ENCODE measurements around the gene CADM2.
"Not testable (repeated sequence)": the region's sequence is repeated elsewhere in the genome, so short reads cannot be mapped to it uniquely, and the experiment has no call there.

- TF ChIP-seq, protein P1, sequence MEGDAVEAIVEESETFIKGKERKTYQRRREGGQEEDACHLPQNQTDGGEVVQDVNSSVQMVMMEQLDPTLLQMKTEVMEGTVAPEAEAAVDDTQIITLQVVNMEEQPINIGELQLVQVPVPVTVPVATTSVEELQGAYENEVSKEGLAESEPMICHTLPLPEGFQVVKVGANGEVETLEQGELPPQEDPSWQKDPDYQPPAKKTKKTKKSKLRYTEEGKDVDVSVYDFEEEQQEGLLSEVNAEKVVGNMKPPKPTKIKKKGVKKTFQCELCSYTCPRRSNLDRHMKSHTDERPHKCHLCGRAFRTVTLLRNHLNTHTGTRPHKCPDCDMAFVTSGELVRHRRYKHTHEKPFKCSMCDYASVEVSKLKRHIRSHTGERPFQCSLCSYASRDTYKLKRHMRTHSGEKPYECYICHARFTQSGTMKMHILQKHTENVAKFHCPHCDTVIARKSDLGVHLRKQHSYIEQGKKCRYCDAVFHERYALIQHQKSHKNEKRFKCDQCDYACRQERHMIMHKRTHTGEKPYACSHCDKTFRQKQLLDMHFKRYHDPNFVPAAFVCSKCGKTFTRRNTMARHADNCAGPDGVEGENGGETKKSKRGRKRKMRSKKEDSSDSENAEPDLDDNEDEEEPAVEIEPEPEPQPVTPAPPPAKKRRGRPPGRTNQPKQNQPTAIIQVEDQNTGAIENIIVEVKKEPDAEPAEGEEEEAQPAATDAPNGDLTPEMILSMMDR (IDR thresholded peaks at IDR 0.05) = not testable (repeated sequence)
- TF ChIP-seq POLR2A, POLR2AphosphoS5, EP300 (IDR thresholded peaks at IDR 0.05): not testable (repeated sequence)
These were observed 175.1 kb downstream of the CADM2 start for GRCh38 chr3:85133691-85134420.

Measured in upper lobe of left lung (tissue), 4 donors.